ENCODE measurements around the gene BANF2.
"Not testable (repeated sequence)": the region's sequence is repeated elsewhere in the genome, so short reads cannot be mapped to it uniquely, and the experiment has no call there.

BANF2 gene

GRCh38 chr20:17775600-17775999 lies 75.8 kb downstream of the BANF2 start:
- ATAC-seq (ENCODE audit: low read depth) (no peak), DNase-seq (ENCODE audit: low spot score) (no peak)
- Histone ChIP-seq H3K4me1 (ENCODE audit: insufficient read depth, poor library complexity, severe bottlenecking) (no peaks in the 10 kb centered on the region), H3K9me3 (ENCODE audit: severe bottlenecking) (no peaks in the 10 kb centered on the region), H3K27me3 (ENCODE audit: insufficient read depth, poor library complexity, severe bottlenecking) (no peaks in the 10 kb centered on the region), H3K4me3 (ENCODE audit: severe bottlenecking) (no peak overlapping the region), H3K27ac (ENCODE audit: poor library complexity, severe bottlenecking) (no peak overlapping the region), H3K36me3 (ENCODE audit: low read depth) (no peaks in the 10 kb centered on the region)
- no peak for TF ChIP-seq CTCF (IDR thresholded peaks at IDR 0.05; ENCODE audit: poor library complexity, severe bottlenecking)

GRCh38 chr20:17776551-17776950 lies 76.8 kb downstream of the BANF2 start:
- Histone ChIP-seq H3K27me3 (ENCODE audit: insufficient read depth, poor library complexity, severe bottlenecking) (no peaks in the 10 kb centered on the region), H3K9me3 (ENCODE audit: severe bottlenecking) (no peaks in the 10 kb centered on the region), H3K36me3 (ENCODE audit: low read depth) (no peaks in the 10 kb centered on the region), H3K27ac (ENCODE audit: poor library complexity, severe bottlenecking) (no peak overlapping the region), H3K4me3 (ENCODE audit: severe bottlenecking) (no peak overlapping the region), H3K4me1 (ENCODE audit: insufficient read depth, poor library complexity, severe bottlenecking) (no peaks in the 10 kb centered on the region)
- TF ChIP-seq CTCF (IDR thresholded peaks at IDR 0.05; ENCODE audit: poor library complexity, severe bottlenecking): no peak
- ATAC-seq (ENCODE audit: low read depth) (no peak), DNase-seq (ENCODE audit: low spot score) (no peak)

GRCh38 chr20:17779011-17779410 lies 79.2 kb downstream of the BANF2 start:
- not testable (repeated sequence) for H3K4me3 ChIP-seq (ENCODE audit: severe bottlenecking); H3K27ac ChIP-seq (ENCODE audit: poor library complexity, severe bottlenecking); H3K4me1 ChIP-seq (ENCODE audit: insufficient read depth, poor library complexity, severe bottlenecking); ATAC-seq (ENCODE audit: low read depth); H3K36me3 ChIP-seq (ENCODE audit: low read depth); DNase-seq (ENCODE audit: low spot score); H3K9me3 ChIP-seq (ENCODE audit: severe bottlenecking); H3K27me3 ChIP-seq (ENCODE audit: insufficient read depth, poor library complexity, severe bottlenecking)

GRCh38 chr20:17782768-17783167 lies 83.0 kb downstream of the BANF2 start:
- no peaks in the 10 kb centered on the region for H3K36me3 ChIP-seq (ENCODE audit: low read depth)
- no peak overlapping the region for H3K27ac ChIP-seq (ENCODE audit: poor library complexity, severe bottlenecking)
- no peak overlapping the region for H3K4me3 ChIP-seq (ENCODE audit: severe bottlenecking)
- no peak for ATAC-seq (ENCODE audit: low read depth)
- no peaks in the 10 kb centered on the region for H3K4me1 ChIP-seq (ENCODE audit: insufficient read depth, poor library complexity, severe bottlenecking)
- TF ChIP-seq CTCF (IDR thresholded peaks at IDR 0.05; ENCODE audit: poor library complexity, severe bottlenecking): no peak
- no peaks in the 10 kb centered on the region for H3K9me3 ChIP-seq (ENCODE audit: severe bottlenecking)
- DNase-seq (ENCODE audit: low spot score): no peak
- H3K27me3 ChIP-seq (ENCODE audit: insufficient read depth, poor library complexity, severe bottlenecking): no peaks in the 10 kb centered on the region

- Histone ChIP-seq H3K27me3 (ENCODE audit: insufficient read depth, poor library complexity, severe bottlenecking) (no peaks in the 10 kb centered on the region), H3K36me3 (ENCODE audit: low read depth) (no peaks in the 10 kb centered on the region), H3K4me1 (ENCODE audit: insufficient read depth, poor library complexity, severe bottlenecking) (no peaks in the 10 kb centered on the region), H3K27ac (ENCODE audit: poor library complexity, severe bottlenecking) (no peak overlapping the region), H3K9me3 (ENCODE audit: severe bottlenecking) (no peaks in the 10 kb centered on the region), H3K4me3 (ENCODE audit: severe bottlenecking) (no peak overlapping the region)
- no peak for TF ChIP-seq CTCF (IDR thresholded peaks at IDR 0.05; ENCODE audit: poor library complexity, severe bottlenecking)
- DNase-seq (ENCODE audit: low spot score) (no peak), ATAC-seq (ENCODE audit: low read depth) (no peak)
These were observed 83.9 kb downstream of the BANF2 start for GRCh38 chr20:17783671-17784070.

Measured in RWPE2 (cell line).